Right lobe of liver (tissue), 4 donors: Measurements from ENCODE around the gene TPRX1.

Experiments
- CTCF ChIP-seq, 4 donors: fragments of 200-600 bp in 3 of 4; fragments of 450-650 bp in 1 of 4; IDR thresholded peaks; one replicate each; pipeline versions ENCODE4 v1.5.1 to v1.8.0; 2016 to 2022; ENCODE audit warnings: antibody characterized with exemption in 4 of 4, mild to moderate bottlenecking in 2 of 4
- POLR2A ChIP-seq: fragments of 450-650 bp; IDR thresholded peaks from one replicate; pipeline ENCODE4 v1.6.1; 2017; ENCODE audit warnings: antibody characterized with exemption, mild to moderate bottlenecking
- donor health status: DM: no; HTN: no; CAD: no.
- donor health status: DM: no; HTN: no; CAD: no.
- donor health status: DM: no; HTN: yes; CAD: no.

GRCh38 chr19:47813304-47813994 lies 9.1 kb upstream of the TPRX1 start:
- TF ChIP-seq CTCF (IDR thresholded peaks at IDR 0.05): peak in 3 of 4 donors; percentile 57 to 60 (median 59)
- TF ChIP-seq POLR2A: no peak
